Skin epidermis (tissue), 12 donors: Measurements from ENCODE around the gene PCSK6.

Experiments
- H3K27ac ChIP-seq, 21 experiments: fragments of 200-600 bp; sonication (generic) in 11 of 21; one replicate each; pipeline ENCODE4 v1.5.0; 2020; ENCODE audit warnings: mild to moderate bottlenecking in 3 of 21, inconsistent platforms in 2 of 21, moderate library complexity in 2 of 21
- H3K4me3 ChIP-seq, 7 experiments: fragments of 200-600 bp; sonication (generic) in 2 of 7; one replicate each; pipeline ENCODE4 v1.5.0; 2020; ENCODE audit warnings: inconsistent platforms in 2 of 7, mild to moderate bottlenecking in 2 of 7, moderate library complexity in 1 of 7

The PCSK6 gene

DNA sequence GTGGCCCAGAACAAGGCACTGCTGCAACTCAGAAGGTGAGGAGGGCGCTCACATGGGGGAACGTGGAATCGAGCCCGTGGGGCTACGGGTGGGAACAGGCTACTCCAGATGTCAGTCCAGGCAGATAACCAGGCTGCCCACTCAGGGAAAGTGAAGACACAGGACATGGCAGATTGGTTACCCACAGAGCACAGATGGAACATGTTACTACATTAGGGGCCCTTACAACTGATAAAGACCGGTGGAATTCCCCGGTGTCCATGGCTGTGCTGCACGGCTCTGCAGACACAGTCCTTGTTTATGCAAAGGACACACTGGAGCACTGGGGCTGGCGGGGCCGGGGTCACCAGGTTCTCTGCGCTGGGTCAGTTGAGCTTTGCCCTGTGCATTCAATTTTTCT lies 36.9 kb downstream of the PCSK6 start:
- no peak overlapping the region for H3K27ac ChIP-seq

GRCh38 chr15:101451846-101452245 lies 37.7 kb downstream of the PCSK6 start:
- Histone ChIP-seq H3K27ac (peak overlapping the region in 1 of 21 experiments; percentile 1), H3K4me3 (no peak overlapping the region)

More for the DNA sequence above, 36.9 kb downstream of the PCSK6 start:
- no peak overlapping the region for H3K4me3 ChIP-seq

- no peak overlapping the region for H3K4me3 ChIP-seq
- H3K27ac ChIP-seq, result peak overlapping the region in 2 of 21 experiments; percentile 1 to 32
Observed at GRCh38 chr15:101451266-101451799, 38.2 kb downstream of the PCSK6 start.

DNA sequence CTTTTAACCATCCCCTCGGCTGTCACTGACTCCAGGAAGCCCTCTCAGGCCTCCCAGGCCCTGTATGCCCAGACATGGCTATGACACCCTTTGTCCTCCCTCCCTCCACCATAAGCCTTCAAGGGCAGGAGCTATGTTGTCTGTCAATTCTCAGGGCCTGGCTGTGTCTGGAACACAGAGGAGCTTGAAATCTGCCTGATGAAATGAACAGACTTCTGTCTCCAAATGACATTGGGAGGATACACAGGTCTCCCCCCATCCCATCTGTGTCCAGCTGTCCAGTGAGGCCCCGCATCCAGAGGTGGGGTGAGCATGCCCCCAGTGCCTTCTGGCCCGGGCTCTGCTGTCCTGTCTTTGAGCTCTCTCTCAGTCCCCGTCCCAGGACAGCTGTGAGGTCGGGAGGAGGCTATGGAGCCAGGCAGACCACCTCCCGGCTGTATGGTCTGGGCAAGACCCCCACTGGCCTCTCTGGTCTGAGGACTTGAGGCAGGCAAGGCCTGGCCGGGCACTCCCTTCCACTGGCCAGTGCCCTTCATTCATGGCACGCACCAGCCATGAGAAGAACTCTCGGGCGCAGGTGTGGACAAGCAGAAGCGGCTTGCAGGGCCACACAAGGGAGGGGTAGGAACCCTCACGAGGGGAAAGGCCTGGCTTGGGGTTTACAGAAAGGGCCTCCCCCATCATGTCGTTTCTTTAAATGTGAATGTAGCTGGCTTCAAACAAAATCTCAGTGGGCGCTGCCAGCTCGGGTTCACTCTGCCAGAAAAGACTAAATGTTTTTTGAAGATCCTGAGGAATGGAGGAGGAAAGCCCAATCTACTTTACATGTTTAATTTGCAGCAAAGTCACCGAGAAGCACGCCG lies 38.9 kb downstream of the PCSK6 start:
- peak overlapping the region in 2 of 21 experiments; percentile 1 to 32 for H3K27ac ChIP-seq
- H3K4me3 ChIP-seq, result no peak overlapping the region

- Histone ChIP-seq H3K4me3 (no peak overlapping the region), H3K27ac (no peak overlapping the region)
Observed at GRCh38 chr15:101449471-101450402, 39.8 kb downstream of the PCSK6 start.

DNA sequence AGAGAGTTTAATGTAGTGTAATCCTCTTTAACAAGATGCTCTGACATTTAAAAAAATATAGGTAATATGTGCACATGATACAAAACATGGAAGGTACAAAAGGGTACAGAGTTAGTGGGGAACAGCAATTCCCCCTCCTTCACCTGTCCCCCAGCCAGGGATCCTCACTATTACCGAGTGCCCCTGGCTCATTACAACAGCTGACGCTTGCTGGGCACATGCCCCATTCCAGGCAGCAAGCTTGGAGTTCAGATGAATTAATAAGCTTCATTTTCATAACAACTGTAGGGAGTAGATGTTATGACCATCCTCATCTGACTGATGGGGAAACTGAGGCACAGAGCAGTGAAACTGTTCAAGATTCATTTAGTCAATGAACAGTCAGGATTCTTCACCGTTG lies 41.2 kb downstream of the PCSK6 start:
- Histone ChIP-seq H3K4me3 (no peak overlapping the region), H3K27ac (no peak overlapping the region)

- no peak overlapping the region for H3K27ac ChIP-seq
- H3K4me3 ChIP-seq, result no peak overlapping the region
Observed at GRCh38 chr15:101447561-101448071, 41.9 kb downstream of the PCSK6 start.

DNA sequence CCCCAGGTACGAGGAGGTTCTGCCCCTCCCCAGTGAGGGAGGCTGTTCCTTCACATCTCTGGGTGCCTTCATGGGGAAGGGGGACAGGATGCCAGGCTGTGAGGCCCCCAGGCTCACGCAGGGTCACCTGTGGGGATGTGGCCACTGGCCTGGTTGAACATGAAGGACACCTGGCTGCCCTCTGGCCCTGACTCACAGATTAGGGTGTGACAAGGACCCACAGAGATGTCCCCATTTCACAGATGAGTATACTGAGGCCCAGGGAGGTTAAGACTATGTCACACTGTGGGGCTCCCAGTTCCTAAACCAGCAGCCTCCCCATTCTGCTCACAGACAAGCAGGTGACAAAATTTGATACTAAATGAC lies 42.4 kb downstream of the PCSK6 start:
- H3K27ac ChIP-seq, result peak overlapping the region in 1 of 21 experiments; percentile 36

GRCh38 chr15:101446518-101447167 lies 42.9 kb downstream of the PCSK6 start:
- Histone ChIP-seq H3K27ac (peak overlapping the region in 1 of 21 experiments; percentile 36), H3K4me3 (no peak overlapping the region)

More for the DNA sequence above, 42.4 kb downstream of the PCSK6 start:
- no peak overlapping the region for H3K4me3 ChIP-seq

GRCh38 chr15:101445562-101446517 lies 43.7 kb downstream of the PCSK6 start:
- Histone ChIP-seq H3K27ac (peak overlapping the region in 4 of 21 experiments; percentile 30 to 60 (median 50)), H3K4me3 (no peak overlapping the region)

DNA sequence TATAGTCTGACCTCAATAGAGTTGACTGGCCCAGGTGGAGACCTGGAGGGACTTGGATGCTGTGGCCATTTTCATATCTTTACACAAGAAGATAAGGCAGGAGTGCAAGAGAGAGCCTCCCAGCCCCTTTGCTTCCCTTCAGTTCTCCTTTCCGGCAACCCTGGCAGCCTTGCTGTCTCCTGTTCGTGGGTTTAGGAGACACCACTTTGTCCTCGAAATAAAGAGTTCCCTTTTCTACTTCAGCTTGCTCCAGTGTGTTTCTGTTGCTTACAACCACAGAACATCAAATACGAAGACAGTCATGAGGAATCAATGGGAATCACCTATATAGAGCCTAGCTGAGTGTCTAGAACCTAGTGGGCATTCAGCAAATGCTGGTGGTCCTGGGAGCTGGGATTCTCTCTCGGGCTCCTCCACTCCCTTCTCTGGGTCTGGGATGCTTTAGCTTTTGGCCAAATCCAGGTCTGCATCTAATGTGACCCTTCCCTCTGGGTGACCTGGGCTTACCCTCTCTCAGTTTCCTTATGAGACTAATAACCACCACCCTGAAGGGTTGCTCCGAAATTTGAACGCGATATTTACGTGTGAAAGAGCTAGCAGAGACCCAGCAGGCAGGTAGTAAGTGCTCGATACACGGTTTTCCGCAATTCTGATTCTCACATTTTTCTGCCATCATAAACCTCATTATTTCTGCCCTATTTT lies 44.5 kb downstream of the PCSK6 start:
- no peak overlapping the region for H3K4me3 ChIP-seq
- peak overlapping the region in 1 of 21 experiments; percentile 57 for H3K27ac ChIP-seq

DNA sequence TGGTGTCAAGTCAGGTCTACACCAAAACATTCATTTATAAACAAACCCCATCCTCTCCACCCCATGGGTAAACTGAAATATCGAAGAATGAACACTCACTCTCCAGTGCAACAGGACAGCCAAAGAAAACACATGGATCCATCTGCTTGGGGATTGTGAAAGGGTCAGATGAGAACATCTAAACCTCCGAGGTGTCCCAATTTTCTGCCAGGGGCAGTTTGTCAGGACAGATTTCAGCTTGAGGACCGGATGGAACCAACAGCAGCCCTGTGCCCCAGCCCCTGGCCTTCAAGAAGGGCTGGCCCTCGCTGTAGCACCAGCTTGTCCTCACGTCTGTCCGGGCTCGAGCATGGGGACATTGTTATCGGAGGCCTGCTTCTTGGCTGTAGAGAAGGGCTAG lies 45.5 kb downstream of the PCSK6 start:
- H3K27ac ChIP-seq, result no peak overlapping the region

DNA sequence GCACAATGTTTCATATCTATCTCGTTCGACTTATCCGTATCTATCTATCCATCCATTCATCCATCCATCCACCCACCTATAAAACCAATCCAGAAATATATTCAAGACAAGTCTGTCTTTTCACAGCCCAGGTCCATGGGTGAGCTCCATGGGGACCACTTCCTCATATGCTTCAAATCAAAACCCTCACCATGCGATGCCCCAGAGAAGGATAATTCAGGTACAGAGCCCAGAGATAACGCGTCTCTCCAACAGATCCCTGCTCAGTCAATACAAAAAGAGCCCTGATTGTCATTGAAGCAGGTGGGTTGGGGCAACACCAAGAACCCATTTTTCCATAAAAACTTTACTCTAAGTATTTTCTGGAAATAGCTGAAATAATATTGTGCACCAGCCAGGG lies 47.2 kb downstream of the PCSK6 start:
- no peak overlapping the region for H3K4me3 ChIP-seq
- no peak overlapping the region for H3K27ac ChIP-seq

More for the DNA sequence above, 45.5 kb downstream of the PCSK6 start:
- H3K4me3 ChIP-seq, result no peak overlapping the region

DNA sequence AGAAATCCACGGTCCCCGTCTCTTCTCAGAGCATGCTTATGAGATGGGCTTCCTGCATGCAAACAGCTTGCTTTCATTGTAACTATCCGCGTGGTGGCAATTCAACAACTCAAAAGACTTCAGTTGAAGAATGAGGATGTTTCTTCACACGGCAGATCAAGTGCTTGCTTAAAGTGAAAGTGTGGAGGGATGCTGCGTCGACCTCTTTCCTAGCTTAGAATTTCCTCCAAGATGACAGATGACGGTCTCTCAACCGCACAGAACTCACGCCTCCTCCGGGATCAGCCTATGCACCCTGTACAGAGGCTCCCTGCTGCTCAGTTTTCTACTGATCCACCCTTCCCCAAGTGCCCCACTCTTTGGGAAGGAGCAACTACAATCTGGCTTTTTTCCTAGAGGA lies 47.8 kb downstream of the PCSK6 start:
- H3K4me3 ChIP-seq, result no peak overlapping the region
- no peak overlapping the region for H3K27ac ChIP-seq

GRCh38 chr15:101440846-101441590 lies 48.5 kb downstream of the PCSK6 start:
- Histone ChIP-seq H3K27ac (peak overlapping the region in 3 of 21 experiments; percentile 18 to 30 (median 18)), H3K4me3 (no peak overlapping the region)

GRCh38 chr15:101439920-101440319 lies 49.6 kb downstream of the PCSK6 start:
- Histone ChIP-seq H3K4me3 (no peak overlapping the region), H3K27ac (peak overlapping the region in 3 of 21 experiments; percentile 16 to 59 (median 21))
